A549 (cell line): ENCODE data around the gene ZNF428.

ENCODE experiments used
- CEBPB ChIP-seq, 2 experiments: fragments of >200 bp in 1 of 2; sonication (Bioruptor Twin) in 1 of 2; formaldehyde crosslinking in 1 of 2; IDR thresholded peaks; 2 replicates each; pipeline ENCODE4 v1.6.1; 2012 to 2016
- EHF ChIP-seq: fragments of 250-450 bp; sonication (Bioruptor Pico); IDR thresholded peaks from 2 replicates; pipeline ENCODE4 v1.5.0; 2020; ENCODE audit warnings: mild to moderate bottlenecking
- POLR2A ChIP-seq: IDR thresholded peaks from 2 replicates; pipeline ENCODE4 v1.6.1; 2012; ENCODE audit warnings: mild to moderate bottlenecking, low read length
- ZFP36 ChIP-seq: fragments of 450-650 bp; IDR thresholded peaks from 2 replicates; pipeline ENCODE4 v1.6.1; 2014; ENCODE audit warnings: borderline replicate concordance; ENCODE audit not compliant: partially characterized antibody
- TF ChIP-seq, protein P1 (sequence below): fragments of >200 bp; sonication (Bioruptor Twin); formaldehyde crosslinking; IDR thresholded peaks from 3 replicates; pipeline ENCODE4 v1.5.1; 2016
- TF ChIP-seq, protein P2 (sequence below): fragments of 200-600 bp; sonication (generic); IDR thresholded peaks from 2 replicates; pipeline ENCODE4 v1.6.1; 2016; ENCODE audit warnings: antibody characterized with exemption, mild to moderate bottlenecking, moderate library complexity
- TF ChIP-seq, protein P3 (sequence below): IDR thresholded peaks from 2 replicates; pipeline ENCODE4 v1.6.1; 2012

DNA sequence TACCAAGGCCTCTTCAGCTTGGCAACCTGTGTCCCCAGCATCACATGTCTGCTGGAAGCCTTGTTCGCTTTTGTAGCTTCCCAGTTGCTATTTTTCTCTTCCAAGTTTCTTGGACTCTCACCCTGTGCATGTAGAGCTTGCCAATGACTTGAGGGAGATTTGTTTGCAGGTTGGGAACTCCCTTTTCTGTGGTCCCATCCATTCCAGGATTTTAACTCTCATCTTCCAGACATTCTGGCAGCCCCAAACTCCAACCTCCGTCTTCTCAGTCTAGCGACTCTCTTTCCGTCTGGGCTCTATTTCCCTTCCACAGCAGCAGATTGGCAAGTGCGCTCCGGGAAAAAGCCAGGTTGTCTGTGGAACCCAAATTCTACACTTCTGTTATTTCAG, 41.5 kb upstream of the ZNF428 start:
- TF ChIP-seq, protein P1, sequence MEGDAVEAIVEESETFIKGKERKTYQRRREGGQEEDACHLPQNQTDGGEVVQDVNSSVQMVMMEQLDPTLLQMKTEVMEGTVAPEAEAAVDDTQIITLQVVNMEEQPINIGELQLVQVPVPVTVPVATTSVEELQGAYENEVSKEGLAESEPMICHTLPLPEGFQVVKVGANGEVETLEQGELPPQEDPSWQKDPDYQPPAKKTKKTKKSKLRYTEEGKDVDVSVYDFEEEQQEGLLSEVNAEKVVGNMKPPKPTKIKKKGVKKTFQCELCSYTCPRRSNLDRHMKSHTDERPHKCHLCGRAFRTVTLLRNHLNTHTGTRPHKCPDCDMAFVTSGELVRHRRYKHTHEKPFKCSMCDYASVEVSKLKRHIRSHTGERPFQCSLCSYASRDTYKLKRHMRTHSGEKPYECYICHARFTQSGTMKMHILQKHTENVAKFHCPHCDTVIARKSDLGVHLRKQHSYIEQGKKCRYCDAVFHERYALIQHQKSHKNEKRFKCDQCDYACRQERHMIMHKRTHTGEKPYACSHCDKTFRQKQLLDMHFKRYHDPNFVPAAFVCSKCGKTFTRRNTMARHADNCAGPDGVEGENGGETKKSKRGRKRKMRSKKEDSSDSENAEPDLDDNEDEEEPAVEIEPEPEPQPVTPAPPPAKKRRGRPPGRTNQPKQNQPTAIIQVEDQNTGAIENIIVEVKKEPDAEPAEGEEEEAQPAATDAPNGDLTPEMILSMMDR: no peak
- TF ChIP-seq CEBPB (IDR thresholded peaks at IDR 0.05): no peak
- TF ChIP-seq POLR2A: no peak
- TF ChIP-seq ZFP36: no peak
- TF ChIP-seq EHF (CRISPR knock-in tag): no peak
- TF ChIP-seq, protein P2, sequence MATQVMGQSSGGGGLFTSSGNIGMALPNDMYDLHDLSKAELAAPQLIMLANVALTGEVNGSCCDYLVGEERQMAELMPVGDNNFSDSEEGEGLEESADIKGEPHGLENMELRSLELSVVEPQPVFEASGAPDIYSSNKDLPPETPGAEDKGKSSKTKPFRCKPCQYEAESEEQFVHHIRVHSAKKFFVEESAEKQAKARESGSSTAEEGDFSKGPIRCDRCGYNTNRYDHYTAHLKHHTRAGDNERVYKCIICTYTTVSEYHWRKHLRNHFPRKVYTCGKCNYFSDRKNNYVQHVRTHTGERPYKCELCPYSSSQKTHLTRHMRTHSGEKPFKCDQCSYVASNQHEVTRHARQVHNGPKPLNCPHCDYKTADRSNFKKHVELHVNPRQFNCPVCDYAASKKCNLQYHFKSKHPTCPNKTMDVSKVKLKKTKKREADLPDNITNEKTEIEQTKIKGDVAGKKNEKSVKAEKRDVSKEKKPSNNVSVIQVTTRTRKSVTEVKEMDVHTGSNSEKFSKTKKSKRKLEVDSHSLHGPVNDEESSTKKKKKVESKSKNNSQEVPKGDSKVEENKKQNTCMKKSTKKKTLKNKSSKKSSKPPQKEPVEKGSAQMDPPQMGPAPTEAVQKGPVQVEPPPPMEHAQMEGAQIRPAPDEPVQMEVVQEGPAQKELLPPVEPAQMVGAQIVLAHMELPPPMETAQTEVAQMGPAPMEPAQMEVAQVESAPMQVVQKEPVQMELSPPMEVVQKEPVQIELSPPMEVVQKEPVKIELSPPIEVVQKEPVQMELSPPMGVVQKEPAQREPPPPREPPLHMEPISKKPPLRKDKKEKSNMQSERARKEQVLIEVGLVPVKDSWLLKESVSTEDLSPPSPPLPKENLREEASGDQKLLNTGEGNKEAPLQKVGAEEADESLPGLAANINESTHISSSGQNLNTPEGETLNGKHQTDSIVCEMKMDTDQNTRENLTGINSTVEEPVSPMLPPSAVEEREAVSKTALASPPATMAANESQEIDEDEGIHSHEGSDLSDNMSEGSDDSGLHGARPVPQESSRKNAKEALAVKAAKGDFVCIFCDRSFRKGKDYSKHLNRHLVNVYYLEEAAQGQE: no peak
- TF ChIP-seq, protein P3, sequence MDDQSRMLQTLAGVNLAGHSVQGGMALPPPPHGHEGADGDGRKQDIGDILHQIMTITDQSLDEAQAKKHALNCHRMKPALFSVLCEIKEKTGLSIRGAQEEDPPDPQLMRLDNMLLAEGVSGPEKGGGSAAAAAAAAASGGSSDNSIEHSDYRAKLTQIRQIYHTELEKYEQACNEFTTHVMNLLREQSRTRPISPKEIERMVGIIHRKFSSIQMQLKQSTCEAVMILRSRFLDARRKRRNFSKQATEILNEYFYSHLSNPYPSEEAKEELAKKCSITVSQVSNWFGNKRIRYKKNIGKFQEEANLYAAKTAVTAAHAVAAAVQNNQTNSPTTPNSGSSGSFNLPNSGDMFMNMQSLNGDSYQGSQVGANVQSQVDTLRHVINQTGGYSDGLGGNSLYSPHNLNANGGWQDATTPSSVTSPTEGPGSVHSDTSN: no peak
